Lower leg skin (tissue), 3 donors: ENCODE results near the gene CDH13.

Experiments
- CTCF ChIP-seq, 3 donors: fragments of 450-650 bp; IDR thresholded peaks; one replicate each; pipeline ENCODE4 v1.5.1; 2016; ENCODE audit warnings: antibody characterized with exemption in 3 of 3, mild to moderate bottlenecking in 3 of 3, moderate library complexity in 2 of 3
- POLR2A ChIP-seq, 2 donors: fragments of 450-650 bp; IDR thresholded peaks; one replicate each; pipeline ENCODE4 v1.6.1; 2016 to 2017; ENCODE audit warnings: antibody characterized with exemption in 2 of 2, mild to moderate bottlenecking in 1 of 2, moderate library complexity in 1 of 2

DNA sequence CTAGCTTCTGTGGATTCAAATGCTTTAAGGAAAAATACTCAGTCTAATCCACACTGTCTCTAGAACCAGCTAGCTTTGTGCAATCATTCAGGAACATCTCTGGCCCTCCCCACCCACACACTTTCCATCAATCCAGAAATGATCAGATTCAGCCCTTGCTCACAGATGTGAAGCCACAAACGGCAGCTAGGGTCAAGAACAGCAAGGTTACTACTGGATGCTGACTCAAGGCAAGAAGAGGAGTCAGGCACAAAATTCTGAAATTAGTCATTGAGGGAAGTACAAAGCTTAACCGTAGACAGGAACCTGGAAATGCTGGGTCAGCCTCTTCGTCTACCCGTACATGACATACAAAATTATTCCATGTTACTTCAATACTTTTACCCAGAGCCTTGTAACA is 174.6 kb downstream of the CDH13 start:
- TF ChIP-seq POLR2A (IDR thresholded peaks at IDR 0.05) (no peak), CTCF (IDR thresholded peaks at IDR 0.05) (no peak)
